B cell (primary cell): ENCODE measurements around the gene SYT2.
"Not testable (repeated sequence)": the region's sequence is repeated elsewhere in the genome, so short reads cannot be mapped to it uniquely, and the experiment has no call there.

ENCODE experiments used
- CTCF ChIP-seq: fragments of 200-600 bp; IDR thresholded peaks from one replicate; pipeline ENCODE4 v1.8.0; 2022; ENCODE audit warnings: antibody characterized with exemption, mild to moderate bottlenecking
- EZH2 ChIP-seq: IDR thresholded peaks from 2 replicates; pipeline ENCODE4 v1.6.1; 2012; ENCODE audit warnings: borderline replicate concordance, low read depth, mild to moderate bottlenecking, moderate library complexity, low read length; ENCODE audit not compliant: insufficient read depth, poor library complexity, severe bottlenecking

GRCh38 chr1:202542415-202542814 is 167.8 kb downstream of the SYT2 start:
- TF ChIP-seq CTCF, EZH2: not testable (repeated sequence)
